Neural progenitor cell (in vitro differentiated cells): ENCODE measurements around the gene WDR89.

Experiments used
- CTCF ChIP-seq: fragments of 200-600 bp; sonication (generic); IDR thresholded peaks from 2 replicates; pipeline ENCODE4 v1.5.1; 2017; ENCODE audit warnings: antibody characterized with exemption, mild to moderate bottlenecking
- EZH2 ChIP-seq: fragments of 200-600 bp; sonication (generic); IDR thresholded peaks from 2 replicates; pipeline ENCODE4 v1.6.1; 2017; ENCODE audit warnings: antibody characterized with exemption, mild to moderate bottlenecking, moderate library complexity
- EZH2phosphoT487 ChIP-seq: fragments of 200-600 bp; sonication (generic); IDR thresholded peaks from 2 replicates; pipeline ENCODE4 v1.6.1; 2017; ENCODE audit warnings: antibody characterized with exemption

GRCh38 chr14:63555572-63555971, 86.1 kb downstream of the WDR89 start:
- no peak for TF ChIP-seq EZH2
- TF ChIP-seq CTCF, result no peak
- TF ChIP-seq EZH2phosphoT487, result no peak
